Non-pigmented ciliary epithelial cell (primary cell): Measurements from ENCODE around the gene LYPD1.
A peak's percentile ranks its signal among the peaks of the same experiment; 100 is the strongest.
"Not testable (repeated sequence)": the region's sequence is repeated elsewhere in the genome, so short reads cannot be mapped to it uniquely, and the experiment has no call there.

Source experiments
- DNase-seq: peaks from one replicate; pipeline ENCODE4 v3.0.0-alpha.2; 2010; ENCODE audit warnings: low read depth

Gene LYPD1, protein sequence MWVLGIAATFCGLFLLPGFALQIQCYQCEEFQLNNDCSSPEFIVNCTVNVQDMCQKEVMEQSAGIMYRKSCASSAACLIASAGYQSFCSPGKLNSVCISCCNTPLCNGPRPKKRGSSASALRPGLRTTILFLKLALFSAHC

DNA sequence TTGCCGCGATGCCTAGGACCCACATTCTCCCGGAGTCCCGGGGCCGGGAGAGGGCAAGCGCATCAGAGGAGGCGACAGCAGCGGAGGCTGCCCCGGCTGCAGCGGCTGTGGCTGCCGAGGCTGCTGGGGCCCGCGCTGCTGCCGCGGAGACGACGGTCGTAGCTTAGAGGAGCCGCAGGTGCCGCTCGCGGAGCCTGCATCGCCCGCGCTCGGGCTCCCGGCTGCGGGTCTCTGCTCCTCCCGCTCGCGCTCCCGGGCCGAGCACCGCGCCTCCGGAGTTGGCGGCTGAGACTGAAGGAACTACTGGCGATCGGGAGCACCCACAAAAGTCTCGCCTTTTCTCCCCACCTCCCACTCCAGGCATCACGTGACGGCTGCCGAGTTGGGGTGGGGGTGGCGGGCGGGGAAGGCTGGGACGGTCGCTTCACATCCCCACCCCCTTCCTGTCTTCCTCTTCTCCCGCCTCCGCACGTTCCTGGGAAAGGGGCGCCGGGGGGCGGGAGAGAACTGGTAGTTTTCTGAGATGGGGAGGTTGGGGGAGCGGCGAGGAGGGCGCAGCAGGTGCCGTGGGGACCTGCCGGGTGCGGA lies at the start of gene LYPD1:
LYPD1 (minus strand) TSS at position 298 of the 588 bp plus-strand sequence; CDS start at position 25, 273 bp downstream.
- DNase-seq: no peak

DNA sequence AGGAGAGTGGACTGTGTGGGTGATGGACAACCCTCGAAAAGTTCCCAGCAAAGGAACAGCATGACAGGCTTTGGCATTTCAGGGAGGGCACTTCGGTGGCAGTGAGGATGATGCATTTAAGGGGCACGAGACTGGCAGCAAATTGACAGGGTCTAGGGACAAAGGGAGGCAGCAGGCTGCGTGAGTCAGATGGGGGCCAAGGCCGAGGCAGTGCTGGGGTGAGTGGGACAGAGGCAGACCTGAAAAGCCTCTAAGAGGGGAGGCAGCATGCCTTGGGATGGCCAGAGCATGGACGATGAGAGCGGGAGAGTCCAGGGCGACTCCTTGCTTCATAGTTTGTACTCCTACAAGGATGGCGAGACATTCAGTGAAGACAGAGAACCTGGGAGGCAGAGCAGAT lies 49.5 kb upstream of the LYPD1 start:
- DNase-seq: no peak

DNA sequence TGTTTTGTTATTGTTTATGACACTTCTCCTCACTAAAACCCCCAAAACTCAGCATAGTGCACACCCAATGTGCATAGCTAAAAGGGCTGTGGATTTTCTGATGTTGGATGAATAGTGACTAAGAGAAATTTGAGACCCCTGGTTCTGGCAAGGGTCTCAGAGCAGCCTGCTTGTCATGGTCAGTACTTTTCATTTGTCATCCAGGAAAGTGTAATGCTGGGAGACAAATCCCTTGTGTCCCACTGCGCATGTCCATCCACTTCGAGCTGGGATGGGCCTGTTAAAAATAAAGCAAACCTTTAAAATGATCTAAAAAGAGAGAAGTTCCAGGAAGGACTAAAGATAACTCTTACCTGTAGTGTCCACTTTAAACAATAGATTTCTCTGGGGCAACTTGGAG lies 46.9 kb upstream of the LYPD1 start:
- no peak for DNase-seq

DNA sequence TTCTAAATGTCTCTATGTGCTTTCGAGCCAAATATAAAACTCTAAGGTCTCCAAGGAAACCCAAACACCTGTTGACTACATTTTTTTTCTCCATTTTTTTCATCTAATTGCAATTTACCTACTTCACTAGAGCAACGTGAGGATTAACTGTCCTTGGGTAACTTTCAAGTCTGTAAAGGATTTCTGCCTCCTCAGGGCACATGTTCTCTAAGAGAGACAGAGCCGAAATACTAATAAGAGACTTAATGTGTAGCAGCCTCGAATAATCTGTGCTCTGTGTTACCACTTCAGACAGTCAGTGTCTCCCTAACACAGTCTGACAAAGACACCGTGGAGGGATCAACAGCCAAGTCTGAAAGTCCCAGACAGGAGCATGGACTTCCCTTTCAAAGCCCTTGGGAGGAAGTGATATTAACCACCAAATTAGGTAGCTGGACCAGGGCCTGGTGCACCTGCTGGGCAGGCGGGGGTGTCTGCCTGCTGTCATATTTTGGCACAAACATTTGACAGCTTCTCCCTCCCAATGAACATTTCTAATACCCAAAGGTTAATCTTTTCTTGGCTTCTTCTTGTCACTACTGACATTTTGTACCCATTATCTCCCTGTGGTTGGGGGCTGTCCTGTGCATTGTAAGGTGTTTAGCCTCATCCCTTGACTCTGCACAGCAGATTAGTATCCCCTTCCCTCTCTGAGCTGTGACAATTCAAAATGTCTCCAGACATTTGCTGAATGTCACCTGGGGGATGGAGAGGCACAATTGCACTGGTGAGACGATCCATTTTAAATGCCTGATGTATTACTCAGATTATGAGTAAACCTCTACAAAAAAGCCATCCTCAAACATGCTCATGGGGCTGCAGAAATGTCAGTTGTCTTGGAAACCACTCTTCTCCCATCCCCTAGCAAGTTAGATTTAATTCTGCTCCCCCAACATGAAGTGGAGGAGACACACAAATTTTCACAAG lies 45.7 kb upstream of the LYPD1 start:
- no peak for DNase-seq

DNA sequence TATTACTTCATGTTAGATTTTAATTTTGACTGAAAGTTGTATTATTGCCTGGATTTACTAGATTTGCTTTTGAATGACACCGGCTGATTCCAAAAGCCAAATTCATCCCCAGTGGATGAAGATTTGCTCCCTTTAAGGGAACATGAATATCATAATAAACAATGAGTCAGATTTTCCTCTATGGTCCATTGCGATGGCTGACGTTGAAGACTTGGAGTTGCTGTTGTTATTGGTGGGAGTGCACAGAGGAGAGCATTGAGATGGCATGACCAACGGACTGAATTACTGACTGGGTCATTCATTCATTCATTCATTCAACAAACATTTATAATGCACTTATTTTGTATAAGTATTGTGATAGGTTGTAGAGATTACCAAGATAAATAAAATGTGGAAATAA lies 33.4 kb upstream of the LYPD1 start:
- peak; percentile 17 for DNase-seq

DNA sequence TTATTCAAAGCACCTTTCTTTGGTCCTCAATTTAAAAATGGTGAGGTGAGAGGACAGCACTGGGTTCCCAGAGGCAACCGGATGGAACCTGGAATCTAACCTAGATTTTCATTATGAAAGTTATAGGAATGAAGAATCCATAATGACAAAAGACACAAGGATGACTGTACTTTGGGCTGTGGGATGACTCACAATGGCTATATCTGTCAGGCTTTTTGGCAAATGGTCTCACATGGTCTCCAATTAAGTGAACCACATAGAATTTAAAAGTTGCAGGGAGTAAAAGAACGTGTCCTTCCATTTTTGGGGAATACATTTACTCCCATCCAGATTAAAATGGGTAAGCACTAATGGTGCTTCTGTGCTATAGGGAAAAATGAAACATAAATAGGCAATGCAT lies 31.8 kb upstream of the LYPD1 start:
- no peak for DNase-seq

DNA sequence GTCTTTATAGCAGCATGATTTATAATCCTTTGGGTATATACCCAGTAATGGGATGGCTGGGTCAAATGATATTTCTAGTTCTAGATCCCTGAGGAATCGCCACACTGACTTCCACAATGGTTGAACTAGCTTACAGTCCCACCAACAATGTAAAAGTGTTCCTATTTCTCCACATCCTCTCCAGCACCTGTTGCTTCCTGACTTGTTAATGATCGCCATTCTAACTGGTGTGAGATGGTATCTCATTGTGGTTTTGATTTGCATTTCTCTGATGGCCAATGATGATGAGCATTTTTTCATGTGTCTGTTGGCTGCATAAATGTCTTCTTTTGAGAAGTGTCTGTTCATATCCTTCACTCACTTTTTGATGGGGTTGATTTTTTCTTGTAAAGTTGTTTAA lies 29.8 kb upstream of the LYPD1 start:
- DNase-seq: not testable (repeated sequence)

DNA sequence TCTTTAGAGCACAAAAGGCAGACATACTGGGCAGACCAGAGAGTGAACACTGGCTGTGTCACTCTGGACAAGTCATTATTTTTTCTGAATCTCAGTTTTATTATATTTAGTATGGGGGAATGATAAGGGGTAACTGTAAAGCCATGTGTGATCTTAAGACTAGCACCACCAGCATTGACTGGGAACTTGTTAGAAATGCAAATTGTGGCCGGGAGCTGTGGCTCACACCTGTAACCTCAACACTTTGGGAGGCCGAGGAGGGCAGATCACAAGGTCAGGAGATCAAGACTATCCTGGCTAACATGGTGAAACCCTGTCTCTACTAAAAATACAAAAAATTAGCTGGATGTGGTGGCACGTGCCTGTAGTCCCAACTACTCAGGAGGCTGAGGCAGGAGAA lies 28.3 kb upstream of the LYPD1 start:
- DNase-seq: not testable (repeated sequence)

DNA sequence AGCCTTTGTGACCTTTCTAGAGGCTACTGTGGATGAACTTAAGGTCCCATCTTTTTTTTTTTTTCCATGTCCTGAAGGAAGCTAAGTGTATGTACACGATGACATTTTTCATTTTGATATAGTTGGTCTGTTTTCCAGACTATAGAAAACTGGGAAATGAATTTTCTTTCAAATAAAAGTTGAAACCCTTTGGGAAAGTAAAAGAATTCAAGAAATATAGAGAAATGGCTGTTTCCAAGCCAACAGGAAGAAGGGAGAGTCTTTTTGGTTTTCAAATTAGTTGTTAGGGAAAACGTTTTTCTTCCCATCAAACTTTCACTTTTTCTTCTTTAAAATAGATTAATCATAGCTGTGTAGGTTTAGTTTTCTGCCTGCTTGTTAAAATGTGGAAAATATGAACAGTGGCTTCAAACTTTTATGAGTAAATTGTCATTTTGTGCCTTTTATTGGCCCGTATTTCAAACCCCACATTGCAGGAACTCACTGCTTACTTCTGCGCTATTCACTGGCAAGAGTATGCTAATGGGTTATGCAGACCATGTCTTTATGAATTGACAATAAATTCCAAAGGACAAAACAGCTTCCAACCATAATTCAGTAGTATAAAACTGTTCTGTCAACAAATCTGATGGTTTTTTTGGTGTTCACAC lies 27.7 kb upstream of the LYPD1 start:
- DNase-seq: no peak

DNA sequence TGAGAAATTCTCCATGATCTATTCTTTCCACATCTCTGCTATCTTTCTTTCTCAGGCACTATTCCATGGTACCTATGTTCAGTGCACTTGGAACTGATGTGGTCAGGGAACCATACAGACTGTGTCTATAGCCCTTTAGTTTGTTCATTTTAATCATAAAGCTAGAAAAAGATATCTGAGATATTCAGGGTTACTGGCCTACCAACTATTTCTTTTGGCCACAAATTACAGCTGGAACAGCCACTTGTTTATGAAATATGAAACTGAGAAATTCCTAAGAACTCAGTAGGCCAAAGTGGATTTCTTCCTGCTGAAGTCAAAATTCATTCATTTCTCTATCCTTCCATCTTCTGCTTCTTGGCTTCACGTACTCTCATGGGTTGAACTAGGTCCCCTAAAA lies 22.8 kb upstream of the LYPD1 start:
- DNase-seq: no peak

DNA sequence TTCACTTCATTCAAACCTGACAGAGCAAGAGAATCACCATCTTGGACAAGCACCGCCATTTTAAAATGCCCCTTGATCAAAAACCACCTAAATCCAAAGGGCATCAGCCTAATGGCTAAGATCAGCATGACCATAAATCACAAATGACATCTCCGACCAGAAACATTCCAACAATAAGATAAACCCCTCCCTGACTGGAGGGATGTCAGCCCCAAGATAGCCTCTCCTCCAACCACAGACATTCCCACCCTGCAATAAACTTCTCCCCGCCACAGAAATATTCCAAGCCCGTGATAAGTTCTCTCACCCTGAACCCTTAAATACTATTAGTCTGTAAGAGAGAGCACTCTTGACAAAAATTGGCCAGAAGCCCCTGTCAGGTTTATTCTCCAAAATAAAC lies 21.6 kb upstream of the LYPD1 start:
- DNase-seq: no peak

DNA sequence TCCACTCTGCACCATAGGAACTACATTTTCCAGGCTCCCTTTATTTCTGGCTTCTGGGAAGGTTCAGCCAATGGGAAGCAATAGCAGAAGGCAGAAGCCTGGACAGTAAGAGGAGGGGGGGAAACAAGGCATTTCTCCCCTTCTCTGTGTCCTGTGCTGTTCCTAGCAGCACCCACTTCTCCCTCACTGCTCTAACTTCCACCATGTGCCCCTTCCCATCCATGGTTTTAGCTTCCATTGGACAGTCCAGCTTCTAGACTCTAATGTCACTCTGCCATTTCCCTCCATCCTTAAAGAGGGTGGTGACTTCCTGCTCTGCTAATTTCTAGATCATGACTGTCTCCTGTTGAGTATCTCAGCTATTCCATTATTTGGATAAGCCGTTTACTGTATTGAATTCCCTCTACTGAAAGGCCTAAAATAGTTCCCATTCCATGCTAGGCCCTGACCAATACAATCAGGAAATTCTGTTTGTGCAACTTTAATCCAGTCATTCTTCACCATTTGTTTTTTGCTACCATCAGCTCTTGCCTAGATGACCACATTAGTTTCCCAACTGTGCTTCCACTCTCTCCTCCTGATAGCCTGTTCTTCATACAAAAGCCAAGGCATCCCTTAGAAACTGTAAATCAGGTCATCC lies 20.8 kb upstream of the LYPD1 start:
- no peak for DNase-seq

DNA sequence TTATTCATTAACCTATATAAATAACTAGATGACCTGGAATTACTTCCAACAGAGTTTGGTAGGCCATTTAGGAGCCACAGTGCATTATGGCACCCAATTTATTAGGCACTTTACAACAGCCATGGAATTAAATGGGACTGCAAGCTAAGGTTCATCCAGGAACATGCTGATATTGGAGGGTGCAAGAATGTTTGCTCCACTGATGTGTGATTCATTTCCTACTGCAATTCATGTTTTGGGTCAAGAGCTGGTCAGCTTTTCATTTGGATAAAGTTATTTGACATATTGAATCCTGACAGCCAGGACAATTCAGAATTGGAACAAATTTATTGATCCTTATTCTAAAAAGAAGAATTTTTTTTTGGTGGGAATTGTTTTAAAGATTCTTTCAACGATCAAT lies 11.8 kb upstream of the LYPD1 start:
- no peak for DNase-seq

DNA sequence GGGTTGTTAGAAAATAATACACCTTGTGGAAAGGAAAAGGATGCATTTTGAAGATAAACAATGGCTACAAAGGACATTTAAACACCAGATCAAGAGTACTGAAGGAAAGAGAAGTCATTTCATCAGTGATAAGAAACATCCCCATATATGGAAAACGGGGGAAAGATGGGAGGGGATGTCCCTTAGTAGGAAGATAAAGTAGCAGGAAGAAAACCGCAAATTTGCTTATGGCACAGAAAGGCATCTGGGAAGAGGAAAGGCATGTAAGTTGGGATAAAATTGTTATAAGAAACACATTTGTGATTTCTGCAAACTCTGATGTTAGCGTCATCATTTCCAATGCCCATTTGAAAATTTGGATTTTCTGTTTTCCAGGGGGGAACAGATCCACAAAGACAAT lies 10.5 kb upstream of the LYPD1 start:
- no peak for DNase-seq

DNA sequence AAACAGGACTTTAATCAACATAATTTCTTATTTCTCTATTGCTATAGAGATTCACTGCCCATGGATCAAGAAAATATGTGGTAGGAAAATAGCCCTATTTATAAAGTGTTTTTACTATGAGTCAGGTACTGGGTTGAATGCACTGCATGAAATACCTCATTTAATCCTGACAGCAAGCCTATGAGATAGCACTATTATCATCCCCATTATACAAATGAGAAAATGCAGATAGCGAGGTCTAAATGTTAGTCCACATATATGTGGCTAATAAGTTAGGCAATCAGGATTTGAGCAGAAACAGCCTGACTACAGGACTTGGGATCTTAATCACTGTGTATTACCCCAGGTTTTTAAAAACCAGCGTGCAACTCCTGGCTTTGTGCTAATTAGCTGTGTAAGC lies 8.5 kb upstream of the LYPD1 start:
- DNase-seq: no peak

DNA sequence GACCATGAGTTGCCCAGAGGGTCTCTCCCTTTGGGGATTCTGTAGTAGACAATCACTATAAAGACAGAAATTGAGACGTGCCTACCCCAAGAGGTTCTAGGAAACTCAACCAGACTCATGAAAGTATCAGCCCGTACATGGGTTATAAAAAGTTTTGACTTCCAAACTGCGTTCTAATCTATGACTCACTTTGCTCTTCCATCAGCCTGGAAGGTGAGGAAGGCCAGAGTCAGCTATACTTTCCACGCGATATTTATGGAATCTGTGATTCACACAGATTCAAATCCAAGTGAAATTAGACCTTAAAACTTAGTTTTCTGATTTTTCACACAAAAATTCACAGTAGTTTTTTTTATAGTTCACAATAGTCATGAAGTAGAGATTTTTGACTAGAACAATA lies 7.7 kb upstream of the LYPD1 start:
- no peak for DNase-seq

DNA sequence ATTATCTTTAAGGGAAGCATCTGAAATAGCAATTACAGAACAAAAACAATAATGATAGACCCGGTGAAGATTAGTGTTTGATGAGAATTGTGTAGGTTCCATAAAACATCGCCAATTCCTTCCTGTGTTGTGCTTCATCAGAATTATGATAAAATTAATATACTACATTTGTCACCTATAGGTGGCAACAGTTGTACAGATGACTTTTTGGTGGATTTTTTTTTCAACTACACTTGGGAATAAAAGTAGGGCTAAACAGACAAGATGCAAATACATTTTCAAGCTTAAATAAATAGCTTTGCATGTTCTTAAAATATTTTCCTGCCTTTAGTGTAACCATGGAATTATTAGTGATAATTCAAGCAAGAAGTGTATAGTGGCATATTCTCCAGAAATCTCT lies 7.0 kb upstream of the LYPD1 start:
- no peak for DNase-seq

DNA sequence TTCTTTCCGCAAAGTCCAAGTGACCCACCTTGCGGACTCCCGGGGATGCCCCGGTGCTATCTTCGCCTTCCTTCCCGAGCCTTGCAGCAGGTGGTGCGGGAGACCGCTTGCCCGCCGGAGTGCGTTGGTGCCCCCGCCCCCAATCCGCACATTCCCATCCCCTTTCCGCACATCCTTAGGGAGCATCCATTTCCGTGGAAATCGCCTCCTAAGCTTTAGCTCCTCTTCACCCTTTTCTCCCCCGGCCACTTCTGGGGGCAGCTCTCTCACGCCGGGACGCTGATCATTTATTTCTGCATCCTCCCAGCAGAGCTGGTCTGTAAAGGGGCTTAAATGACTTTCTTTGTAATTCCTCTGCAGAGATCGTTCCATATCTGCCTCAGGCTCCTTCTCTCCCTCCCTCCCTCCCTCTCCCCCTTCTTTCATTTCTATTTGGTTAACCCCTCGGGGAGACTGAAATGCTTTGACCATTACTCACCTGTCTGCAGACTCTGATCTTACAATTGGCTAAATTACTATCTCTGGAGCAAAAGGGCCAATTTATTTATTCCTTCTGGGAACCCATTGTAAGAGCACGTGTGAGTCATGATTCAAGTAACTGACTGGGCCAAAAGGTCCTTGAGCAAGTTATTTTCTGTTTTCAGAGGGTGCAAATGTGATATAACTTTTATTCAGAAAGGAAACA lies 1.3 kb upstream of the LYPD1 start:
- peak; percentile 81 for DNase-seq

DNA sequence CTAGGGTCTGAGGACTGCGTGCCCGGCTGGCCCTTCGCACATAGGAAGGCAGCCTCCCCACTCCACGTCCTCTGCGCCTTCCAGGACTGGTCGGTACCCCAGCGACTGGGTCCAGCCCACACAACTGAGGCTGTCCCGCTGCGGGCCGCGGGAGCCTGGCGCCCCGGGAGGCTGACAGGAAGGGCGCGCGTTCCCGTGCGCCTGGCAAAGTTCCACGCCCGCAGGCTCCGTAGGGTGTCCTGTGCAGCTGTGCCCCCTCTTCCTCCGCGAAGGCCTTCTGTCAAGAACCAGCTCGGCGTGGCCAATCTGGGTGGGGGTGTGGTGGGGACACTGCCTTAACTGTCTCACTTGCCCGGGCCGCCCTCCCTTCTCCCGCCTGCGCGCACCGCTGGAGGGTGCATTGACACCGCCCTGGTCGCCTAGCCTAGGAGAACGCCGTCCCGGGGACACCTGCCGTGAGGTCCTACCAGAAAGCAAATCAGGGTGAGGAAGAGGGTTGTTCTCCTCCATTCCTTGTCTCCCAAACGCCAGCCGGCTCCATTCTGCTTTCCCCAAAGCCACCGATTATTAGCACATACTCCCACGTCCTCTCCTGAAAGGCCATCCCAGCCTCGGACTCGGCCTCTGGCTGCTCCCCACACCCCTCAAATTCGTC lies 618 bp upstream of the LYPD1 start:
- DNase-seq: no peak

DNA sequence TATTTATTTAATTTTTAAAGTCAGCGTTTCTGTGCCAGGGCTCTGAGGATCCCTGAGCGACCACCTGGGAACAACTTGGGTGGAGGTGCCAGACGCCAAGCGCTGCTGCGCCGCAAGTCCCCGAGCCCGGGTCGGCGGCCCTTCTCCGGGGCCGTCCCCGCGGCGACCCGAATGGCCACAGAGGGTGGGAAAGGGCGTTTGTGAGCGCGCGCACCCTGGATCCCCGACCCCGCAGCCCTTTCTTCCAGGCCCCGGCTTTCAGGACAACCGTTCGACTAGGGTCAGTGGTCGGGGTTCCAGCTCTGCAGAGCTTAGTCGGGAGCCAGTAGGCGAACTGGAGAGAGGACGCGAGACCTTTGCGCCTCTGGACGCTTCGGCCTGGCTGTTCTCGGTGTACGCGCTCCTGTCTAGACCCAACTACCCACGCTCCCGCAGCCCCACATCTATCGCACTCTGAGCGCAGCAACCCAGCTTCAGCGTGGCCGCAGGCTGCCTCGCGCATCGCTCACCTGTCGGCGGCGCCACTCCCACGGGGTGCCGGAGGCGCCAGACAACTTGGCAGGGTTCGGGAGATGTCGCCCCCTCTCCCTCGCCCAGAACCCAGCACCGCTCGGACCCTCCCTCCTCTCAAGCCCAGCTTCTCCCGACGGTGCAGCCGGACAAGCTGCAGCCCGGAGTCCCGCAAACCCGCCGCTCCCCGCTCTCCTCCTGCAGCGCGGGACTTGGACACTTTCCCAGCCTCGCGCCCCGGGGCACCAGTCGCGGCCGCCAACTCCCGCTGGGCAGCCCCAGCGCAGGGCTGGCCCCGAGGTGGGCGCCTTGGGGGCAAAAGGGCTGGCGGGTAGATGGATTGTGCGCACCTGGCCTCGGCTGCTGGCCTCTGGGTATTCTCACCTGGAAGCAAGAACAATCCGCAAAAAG lies 758 bp downstream of the LYPD1 start:
- DNase-seq: no peak
